ENCODE results near the gene TRIP13. TPM values are rescaled to one million over a fixed set of nuclear protein-coding genes. Genes with fewer than 3 reads are reported as not detected.

Gene TRIP13
- total RNA-seq, 1 experiment from 2014 or later = 42.6 TPM

- Histone ChIP-seq H3K23me2 (ENCODE audit: insufficient read length, low read depth, low read length, poor library complexity, severe bottlenecking) (no peaks in the 10 kb centered on the region), H3K27ac (ENCODE audit: insufficient read length, low read depth, low read length) (no peak overlapping the region), H4K5ac (ENCODE audit: insufficient read length, low read depth, low read length) (no peak overlapping the region), H3K4ac (ENCODE audit: low read depth, low read length) (no peak overlapping the region), H2BK120ac (ENCODE audit: low read depth, low read length, poor library complexity, severe bottlenecking) (no peak overlapping the region), H3K56ac (ENCODE audit: insufficient read length, low read depth, low read length) (no peak overlapping the region), H3K4me2 (ENCODE audit: insufficient read depth, insufficient read length, low read length) (no peak overlapping the region), H4K8ac (replicated peaks; ENCODE audit: insufficient read length, low read depth, low read length) (no peak overlapping the region), H3K14ac (ENCODE audit: insufficient read depth, low read length) (peak overlapping the region; percentile 3; the same call in 1 of the 2 replicates), H3K79me1 (ENCODE audit: insufficient read depth, low read depth, low read length, poor library complexity, severe bottlenecking) (no peaks in the 10 kb centered on the region), H2BK20ac (ENCODE audit: low read depth, low read length, poor library complexity, severe bottlenecking) (no peak overlapping the region), H4K20me1 (ENCODE audit: control insufficient read depth, insufficient read depth, insufficient read length) (no peaks in the 10 kb centered on the region), H3T11ph (ENCODE audit: low read length) (no peak overlapping the region), H4K91ac (ENCODE audit: insufficient read length, low read depth, low read length) (no peak overlapping the region), H2BK15ac (ENCODE audit: low read depth, low read length) (no peak overlapping the region), H3K18ac (ENCODE audit: insufficient read length, low read depth, low read length) (no peak overlapping the region), H3K79me2 (ENCODE audit: insufficient read depth, low read length) (no peaks in the 10 kb centered on the region), H2AK5ac (ENCODE audit: insufficient read length, low read length) (no peak overlapping the region), H2AFZ (ENCODE audit: low read length) (no peak overlapping the region), H3K9ac (ENCODE audit: extremely low read depth, insufficient read length, low read length) (no peak overlapping the region), H2BK5ac (ENCODE audit: insufficient read length, low read length) (no peak overlapping the region), H3K23ac (ENCODE audit: insufficient read length, low read depth, low read length) (no peak overlapping the region), H3K9me3 (ENCODE audit: control insufficient read depth, low read depth, low read length) (no peaks in the 10 kb centered on the region), H3K27me3 (ENCODE audit: insufficient read depth, low read length) (no peaks in the 10 kb centered on the region), H2BK12ac (ENCODE audit: insufficient read length, low read depth, low read length) (no peak overlapping the region), H3K4me1 (ENCODE audit: insufficient read depth, low read length) (no peaks in the 10 kb centered on the region)
- no peaks in the 10 kb centered on the region; a peak in 1 of 7 replicates for H3K36me3 Mint-ChIP-seq (ENCODE audit: insufficient read depth in 1 of 3, low read depth in 3 of 3)
- H3K27me3 Mint-ChIP-seq (ENCODE audit: low read depth) = peaks cover 12% of the 10 kb centered on the region
- no peak for TF ChIP-seq CTCF (conservative IDR thresholded peaks at IDR 0.05)
- DNase-seq = no peak
- H3K4me3 Mint-ChIP-seq = no peak overlapping the region
- no CpG with 5 or more reads among the region's 10 CpGs for WGBS (ENCODE audit: extremely low coverage, insufficient read length, low lambda C conversion rate)
- H3K4me1 Mint-ChIP-seq = no peaks in the 10 kb centered on the region
- no peaks in the 10 kb centered on the region for H3K9me3 Mint-ChIP-seq
- H3K27ac Mint-ChIP-seq = no peak overlapping the region; a peak in 1 of 7 replicates
Measured at GRCh38 chr5:963310-963672, 70.6 kb downstream of the TRIP13 start.

Data from H9 (cell line).